C1 segment of cervical spinal cord (tissue), 14 donors: ENCODE measurements around the gene DUSP16.
A peak's percentile ranks its signal among the peaks of the same experiment; 100 is the strongest.

Experiments used
- DNase-seq, 14 donors: peaks; one replicate each; lab custom pipeline; 2025; lab: John Stamatoyannopoulos, UW

Gene DUSP16

DNA sequence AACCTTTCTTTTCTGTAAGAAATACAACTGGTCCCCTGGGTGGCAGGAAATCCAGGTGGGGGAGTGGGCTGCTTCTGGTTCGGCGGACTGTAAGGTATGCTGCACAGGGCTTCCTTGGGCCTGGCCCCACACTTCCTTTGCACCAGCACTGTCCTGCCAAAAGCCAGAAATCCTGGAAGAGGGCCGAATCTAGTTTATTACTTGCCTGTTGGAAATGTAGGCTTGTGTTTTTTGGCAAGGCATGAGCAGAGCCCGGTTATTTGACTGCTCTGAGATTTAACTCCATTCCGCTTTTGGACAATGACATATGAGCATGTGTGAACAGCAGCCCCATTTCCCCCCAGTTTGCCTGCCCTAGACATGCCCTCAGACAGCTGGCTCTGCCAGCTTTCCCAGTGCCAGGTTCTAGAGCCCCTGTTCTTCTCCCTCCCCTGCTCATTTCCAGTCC lies 119.2 kb downstream of the DUSP16 start:
- DNase-seq = peak in 2 of 14 donors; percentile 7 to 40

- peak in 1 of 14 donors; percentile 36 for DNase-seq
Measured at GRCh38 chr12:12442548-12443071, 120.1 kb downstream of the DUSP16 start.

DNA sequence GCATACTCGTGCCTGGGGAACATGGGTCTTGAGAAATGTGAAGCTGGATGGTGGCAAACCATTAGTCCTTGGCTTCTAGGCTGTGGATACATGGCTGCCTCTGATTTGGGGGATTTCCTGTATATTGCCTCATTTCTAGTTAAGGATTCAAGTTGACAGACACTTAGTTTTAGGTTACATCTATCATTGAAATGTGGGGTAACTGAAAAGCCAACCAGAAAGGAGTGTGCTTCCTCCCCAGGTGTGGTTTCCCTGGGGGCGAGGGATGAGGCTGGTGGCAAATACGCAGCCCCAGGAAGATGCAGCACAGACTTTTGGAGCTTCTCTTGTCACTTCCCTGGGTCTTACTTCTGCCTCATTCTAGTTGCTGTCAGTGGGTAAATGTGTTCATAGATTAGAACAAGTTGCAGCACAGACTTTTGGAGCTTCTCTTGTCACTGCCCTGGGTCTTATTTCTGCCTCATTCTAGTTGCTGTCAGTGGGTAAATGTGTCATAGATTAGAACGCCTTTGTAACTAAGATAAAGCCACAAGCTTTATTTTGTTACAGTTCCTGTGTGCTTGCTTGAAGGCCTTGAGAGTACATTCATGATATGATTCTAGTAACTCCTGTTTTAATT lies 120.7 kb downstream of the DUSP16 start:
- no peak for DNase-seq

- no peak for DNase-seq
Measured at GRCh38 chr12:12441429-12441807, 121.2 kb downstream of the DUSP16 start.

DNA sequence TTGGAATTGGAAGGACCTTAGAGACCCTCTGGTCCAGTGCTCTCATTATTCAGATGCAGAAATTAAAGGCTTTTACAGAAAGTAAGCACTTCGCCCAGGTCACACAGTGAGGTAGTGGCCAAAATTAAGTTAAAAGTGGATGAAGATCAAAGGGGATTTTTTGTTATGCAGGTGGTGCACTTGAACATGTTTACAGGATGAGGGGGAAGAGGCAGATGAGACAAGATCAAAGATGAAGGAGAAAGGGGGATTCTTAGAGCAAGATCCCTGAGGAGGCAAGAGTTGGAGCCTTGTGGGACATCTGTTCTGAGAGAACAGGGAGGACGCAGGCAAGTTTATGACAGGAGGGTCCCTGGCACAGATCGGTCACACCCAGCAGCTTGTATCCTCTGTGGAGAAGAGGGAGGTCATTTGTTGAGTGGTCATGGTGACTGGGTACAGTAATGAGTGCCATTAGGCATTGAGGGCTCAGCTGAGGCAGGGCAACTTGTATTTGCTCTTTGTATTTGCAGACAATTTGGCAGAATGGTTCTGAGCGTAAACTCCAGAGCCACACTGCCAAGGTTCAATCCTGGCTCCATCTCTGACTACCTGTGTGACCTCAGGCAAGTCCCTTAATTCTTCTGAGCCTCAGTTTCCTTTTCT lies 121.8 kb downstream of the DUSP16 start:
- no peak for DNase-seq

DNA sequence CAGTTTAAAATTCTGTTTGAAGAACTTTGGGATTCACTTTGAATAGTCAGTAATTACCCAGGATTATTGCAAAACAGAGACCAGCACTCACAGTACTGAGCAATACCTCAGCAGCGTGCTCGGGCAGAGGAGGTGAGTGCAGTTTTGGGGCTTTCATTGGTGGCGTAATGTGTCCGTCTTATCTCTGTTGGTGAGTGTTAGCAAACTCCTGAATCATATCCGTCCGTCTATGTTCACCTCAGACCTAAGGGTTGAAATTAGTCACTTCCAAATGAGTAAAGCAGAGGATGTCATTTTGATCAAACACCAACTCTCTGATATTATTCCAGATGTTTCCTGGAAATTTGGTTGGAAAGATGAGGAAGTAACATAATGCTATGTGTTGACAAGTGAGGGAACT lies 123.0 kb downstream of the DUSP16 start:
- no peak for DNase-seq

- no peak for DNase-seq
Measured at GRCh38 chr12:12436831-12437345, 125.8 kb downstream of the DUSP16 start.

- DNase-seq = no peak
Measured at GRCh38 chr12:12433203-12433731, 129.4 kb downstream of the DUSP16 start.

DNA sequence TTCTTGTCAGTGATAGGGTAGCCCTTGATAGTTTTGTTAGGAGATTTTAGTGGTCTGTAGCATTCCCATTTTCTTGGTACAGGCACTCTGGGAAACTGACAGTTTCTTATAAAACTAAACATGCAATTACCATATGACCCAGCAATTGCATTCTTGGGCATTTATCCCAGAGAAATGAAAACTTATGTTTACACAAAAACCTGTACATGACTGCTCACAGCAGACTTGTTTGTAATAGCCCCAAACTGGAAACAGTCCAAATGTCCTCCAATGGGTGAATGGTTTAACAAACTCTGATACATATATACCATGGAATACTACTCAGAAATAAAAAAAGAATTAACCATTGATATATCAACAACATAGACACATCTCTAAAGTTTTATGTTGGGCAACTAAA lies 130.3 kb downstream of the DUSP16 start:
- DNase-seq = no peak

DNA sequence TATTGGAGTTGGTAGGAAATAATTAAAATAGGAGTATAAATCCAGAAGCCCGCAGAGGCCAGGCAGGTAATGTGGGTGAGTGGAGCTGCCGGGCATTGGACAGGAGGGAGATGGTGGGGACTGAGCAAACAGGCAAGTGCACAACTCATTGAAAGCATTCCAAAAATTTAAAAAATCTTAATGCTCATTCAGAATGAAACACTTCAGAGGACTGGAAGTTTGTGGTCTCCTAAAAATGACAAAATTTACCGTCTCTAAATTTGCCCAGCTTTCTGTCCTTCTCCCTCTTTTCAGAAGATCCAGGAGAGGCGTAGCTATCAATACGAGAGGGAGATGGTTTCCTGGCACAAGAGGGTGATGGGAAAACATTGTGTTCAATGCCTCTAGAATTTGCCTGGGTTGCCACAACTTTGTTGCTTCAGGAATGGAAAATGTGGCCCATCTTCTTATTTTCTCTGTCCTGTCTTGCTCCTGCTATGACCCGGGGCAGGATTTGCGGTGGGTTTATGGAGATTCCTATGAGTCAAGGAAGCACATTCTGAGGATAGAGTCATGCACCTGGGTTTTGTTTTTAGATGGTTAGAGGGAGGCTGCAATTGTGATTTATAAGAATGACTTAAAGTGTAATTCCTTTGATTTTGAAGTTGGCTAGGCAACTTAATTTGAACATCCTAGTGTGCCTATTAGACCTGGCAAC lies 133.6 kb downstream of the DUSP16 start:
- DNase-seq = no peak

- DNase-seq = no peak
Measured at GRCh38 chr12:12428047-12428446, 134.6 kb downstream of the DUSP16 start.

GRCh38 chr12:12427568-12427967 lies 135.1 kb downstream of the DUSP16 start:
- DNase-seq = no peak

DNA sequence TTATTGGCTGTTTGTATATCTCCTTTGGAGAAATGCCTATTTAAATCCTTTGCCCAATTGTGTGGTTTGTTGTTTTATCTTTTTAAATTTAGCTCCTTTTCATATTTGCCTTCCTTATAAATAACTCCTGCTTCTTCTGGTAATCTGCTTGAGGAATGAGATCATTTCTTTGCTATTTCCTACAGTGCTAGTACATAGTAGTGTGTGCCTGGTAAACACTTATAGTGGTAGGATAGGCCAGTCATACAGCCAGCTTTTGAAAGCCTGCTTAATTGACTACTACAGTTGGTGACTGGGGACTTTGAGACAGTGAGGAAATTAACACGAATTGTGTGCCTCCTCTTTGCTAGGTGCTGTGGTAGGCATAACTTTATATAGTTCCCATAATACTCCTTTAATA lies 137.0 kb downstream of the DUSP16 start:
- DNase-seq = no peak

DNA sequence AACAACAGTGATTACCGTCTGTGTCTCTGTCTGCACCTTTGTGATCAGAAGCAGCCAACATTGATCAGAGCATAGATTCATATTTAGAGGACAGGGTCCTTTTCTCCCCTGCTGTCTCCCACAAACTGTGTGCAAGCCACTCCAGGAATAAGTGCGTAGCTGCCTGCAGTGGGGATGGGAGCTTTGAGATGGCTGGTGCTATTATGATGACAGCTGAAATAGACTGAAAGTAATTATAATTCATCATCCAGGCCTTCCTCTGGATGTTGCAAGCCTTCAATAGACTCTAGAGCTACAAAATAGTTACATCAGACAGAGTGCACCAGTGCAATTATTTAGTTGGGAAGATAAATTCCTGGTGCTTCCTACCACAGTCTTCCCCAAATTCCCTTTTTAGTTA lies 137.7 kb downstream of the DUSP16 start:
- no peak for DNase-seq
